Measurements from ENCODE around the gene SERPINB6.
A peak's percentile ranks its signal among the peaks of the same experiment; 100 is the strongest.

- TF ChIP-seq CTCF (IDR thresholded peaks at IDR 0.05): peak in 5 of 7 experiments; percentile 90 to 94 (median 91)
- TF ChIP-seq POLR2A (IDR thresholded peaks at IDR 0.05): no peak
- peak in 1 of 3 donors; percentile 71 for TF ChIP-seq POLR2AphosphoS5 (IDR thresholded peaks at IDR 0.05)
Observed at GRCh38 chr6:2931970-2932748, 39.2 kb downstream of the SERPINB6 start.

Data from stomach (tissue), 4 donors.